Uterus (tissue), 2 donors: ENCODE data around the gene IAH1.

Source experiments
- POLR2A ChIP-seq, 2 donors: fragments of 450-650 bp; IDR thresholded peaks; one replicate each; pipeline ENCODE4 v1.6.1; 2016; ENCODE audit warnings: antibody characterized with exemption in 2 of 2, mild to moderate bottlenecking in 1 of 2, moderate library complexity in 1 of 2
- TF ChIP-seq, protein P1 (sequence below), 4 experiments: fragments of 200-600 bp in 2 of 4; fragments of 450-650 bp in 2 of 4; sonication (generic) in 2 of 4; IDR thresholded peaks; one replicate each; pipeline ENCODE4 v1.5.1; 2016 to 2019; ENCODE audit warnings: antibody characterized with exemption in 4 of 4, mild to moderate bottlenecking in 2 of 4, moderate library complexity in 1 of 4

DNA sequence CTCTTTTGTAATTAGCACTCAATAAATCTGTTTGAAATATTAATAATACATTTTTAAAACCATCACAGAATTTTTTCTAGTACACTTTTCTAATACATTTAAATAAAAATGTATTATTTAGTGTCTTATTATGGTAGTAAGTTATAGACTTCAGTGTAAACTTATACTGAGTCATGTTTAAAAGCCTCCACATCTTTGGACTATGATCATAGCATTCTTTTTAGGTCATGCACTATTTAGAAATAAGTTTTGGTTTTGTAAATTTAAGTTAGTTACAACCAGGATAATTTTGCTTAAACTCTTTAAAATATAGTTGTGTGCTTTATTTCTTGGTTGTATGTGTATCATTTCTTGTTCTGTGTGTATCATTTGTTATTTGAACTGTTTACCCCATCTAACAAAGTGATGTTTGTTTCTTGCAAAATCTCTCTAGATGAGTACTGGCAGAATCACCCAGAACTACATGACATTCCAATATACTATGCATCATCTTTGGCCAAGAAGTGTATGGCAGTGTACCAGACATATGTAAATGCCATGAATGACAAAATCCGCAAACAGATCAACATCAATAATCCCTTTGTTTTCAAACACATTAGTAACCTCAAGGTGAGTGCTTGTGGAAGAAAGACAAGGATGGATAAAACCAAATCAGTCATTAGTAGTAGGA lies 34.2 kb upstream of the IAH1 start:
- TF ChIP-seq, protein P1, sequence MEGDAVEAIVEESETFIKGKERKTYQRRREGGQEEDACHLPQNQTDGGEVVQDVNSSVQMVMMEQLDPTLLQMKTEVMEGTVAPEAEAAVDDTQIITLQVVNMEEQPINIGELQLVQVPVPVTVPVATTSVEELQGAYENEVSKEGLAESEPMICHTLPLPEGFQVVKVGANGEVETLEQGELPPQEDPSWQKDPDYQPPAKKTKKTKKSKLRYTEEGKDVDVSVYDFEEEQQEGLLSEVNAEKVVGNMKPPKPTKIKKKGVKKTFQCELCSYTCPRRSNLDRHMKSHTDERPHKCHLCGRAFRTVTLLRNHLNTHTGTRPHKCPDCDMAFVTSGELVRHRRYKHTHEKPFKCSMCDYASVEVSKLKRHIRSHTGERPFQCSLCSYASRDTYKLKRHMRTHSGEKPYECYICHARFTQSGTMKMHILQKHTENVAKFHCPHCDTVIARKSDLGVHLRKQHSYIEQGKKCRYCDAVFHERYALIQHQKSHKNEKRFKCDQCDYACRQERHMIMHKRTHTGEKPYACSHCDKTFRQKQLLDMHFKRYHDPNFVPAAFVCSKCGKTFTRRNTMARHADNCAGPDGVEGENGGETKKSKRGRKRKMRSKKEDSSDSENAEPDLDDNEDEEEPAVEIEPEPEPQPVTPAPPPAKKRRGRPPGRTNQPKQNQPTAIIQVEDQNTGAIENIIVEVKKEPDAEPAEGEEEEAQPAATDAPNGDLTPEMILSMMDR (IDR thresholded peaks at IDR 0.05), result no peak
- TF ChIP-seq POLR2A (IDR thresholded peaks at IDR 0.05), result no peak
